HepG2 (cell line): ENCODE measurements around the gene MORN5. TPM values are rescaled to one million over a fixed set of nuclear protein-coding genes. Genes with fewer than 3 reads are reported as not detected.

ENCODE experiments used
- ELF4 ChIP-seq: sonication (generic); formaldehyde crosslinking; IDR thresholded peaks from 2 replicates; pipeline ENCODE4 v1.5.0; 2020; ENCODE audit warnings: missing genetic modification reagents, mild to moderate bottlenecking, moderate library complexity, borderline replicate concordance
- HDAC6 ChIP-seq: fragments of 200-600 bp; sonication (generic); IDR thresholded peaks from 2 replicates; pipeline ENCODE4 v1.7.0; 2017; ENCODE audit warnings: mild to moderate bottlenecking, antibody characterized with exemption, low read length, low read depth
- JARID2 ChIP-seq: sonication (generic); formaldehyde crosslinking; IDR thresholded peaks from 2 replicates; pipeline ENCODE4 v1.8.1; 2023; ENCODE audit warnings: missing genetic modification reagents, inconsistent platforms; ENCODE audit not compliant: insufficient replicate concordance
- KLF15 ChIP-seq: sonication (generic); formaldehyde crosslinking; IDR thresholded peaks from 2 replicates; pipeline ENCODE4 v1.8.1; 2023; ENCODE audit warnings: borderline replicate concordance, mild to moderate bottlenecking, inconsistent platforms, missing genetic modification reagents, mixed read lengths
- PCBP1 ChIP-seq: fragments of 200-400 bp; formaldehyde crosslinking; IDR thresholded peaks from 2 replicates; pipeline ENCODE4 v1.6.1; 2017; ENCODE audit warnings: mild to moderate bottlenecking, low read depth, low read length, borderline replicate concordance
- SPEN ChIP-seq: sonication (generic); formaldehyde crosslinking; IDR thresholded peaks from 2 replicates; pipeline ENCODE4 v1.5.1; 2020; ENCODE audit warnings: low read depth, mild to moderate bottlenecking, missing genetic modification reagents
- ZKSCAN5 ChIP-seq: sonication (generic); formaldehyde crosslinking; IDR thresholded peaks from 2 replicates; pipeline ENCODE4 v1.5.1; 2020; ENCODE audit warnings: mild to moderate bottlenecking, missing genetic modification reagents
- ZNF136 ChIP-seq: sonication (generic); formaldehyde crosslinking; IDR thresholded peaks from 2 replicates; pipeline ENCODE4 v1.8.1; 2022; ENCODE audit warnings: low read depth, mild to moderate bottlenecking, moderate library complexity, missing genetic modification reagents
- ZNF329 ChIP-seq: sonication (generic); formaldehyde crosslinking; IDR thresholded peaks from 2 replicates; pipeline ENCODE4 v1.9.0; 2021; ENCODE audit warnings: low read depth, mild to moderate bottlenecking, missing genetic modification reagents
- ZNF678 ChIP-seq: sonication (generic); formaldehyde crosslinking; IDR thresholded peaks from 2 replicates; pipeline ENCODE4 v1.4.0; 2020; ENCODE audit warnings: mild to moderate bottlenecking, missing genetic modification reagents
- ZNF766 ChIP-seq: sonication (generic); formaldehyde crosslinking; IDR thresholded peaks from 2 replicates; pipeline ENCODE4 v1.5.0; 2020; ENCODE audit warnings: missing genetic modification reagents, borderline replicate concordance
- polyA plus RNA-seq, 8 experiments: library from polyadenylated mRNA; depleted of rRNA in 3 of 8; stranded (reverse) in 7 of 8; unstranded in 1 of 8; fragments of >200 nt; fragmentation: Illumina TruSeq in 4 of 8; extraction: Trizol in 4 of 8; gene quantifications; 2 replicates each; pipeline versions ENCODE4 v1.2.1 to v1.2.3, GENCODE V29; 2011 to 2016; ENCODE audit warnings: low read depth in 4 of 8, missing spikeins in 1 of 8, mixed read lengths in 1 of 8; ENCODE audit not compliant: insufficient read depth in 1 of 8
- total RNA-seq, 5 experiments: library from RNA; depleted of rRNA; stranded (reverse); fragments of >200 nt; fragmentation: Illumina TruSeq; extraction: Trizol; gene quantifications; 2 replicates each; pipeline ENCODE4 v1.2.3, GENCODE V29; 2016; ENCODE audit warnings: low read depth in 1 of 5
- TF ChIP-seq, protein P1 (sequence below): sonication (generic); formaldehyde crosslinking; IDR thresholded peaks from 2 replicates; pipeline ENCODE4 v1.4.0; 2020; ENCODE audit warnings: mild to moderate bottlenecking, missing genetic modification reagents
- TF ChIP-seq, protein P2 (sequence below): sonication (generic); formaldehyde crosslinking; IDR thresholded peaks from 2 replicates; pipeline ENCODE4 v1.5.0; 2020; ENCODE audit warnings: missing genetic modification reagents
- TF ChIP-seq, protein P3 (sequence below): sonication (generic); formaldehyde crosslinking; conservative IDR thresholded peaks from 2 replicates; pipeline ENCODE4 v1.4.0; 2020; ENCODE audit warnings: missing genetic modification reagents
- TF ChIP-seq, protein P4 (sequence below): sonication (generic); formaldehyde crosslinking; conservative IDR thresholded peaks from 2 replicates; pipeline ENCODE4 v1.4.0; 2020; ENCODE audit warnings: missing genetic modification reagents

Gene MORN5
- total and polyA plus RNA-seq, 2 of the 13 experiments (the other 11 are each of a cell fraction or from before 2014, with no cell fraction given) = not detected

DNA sequence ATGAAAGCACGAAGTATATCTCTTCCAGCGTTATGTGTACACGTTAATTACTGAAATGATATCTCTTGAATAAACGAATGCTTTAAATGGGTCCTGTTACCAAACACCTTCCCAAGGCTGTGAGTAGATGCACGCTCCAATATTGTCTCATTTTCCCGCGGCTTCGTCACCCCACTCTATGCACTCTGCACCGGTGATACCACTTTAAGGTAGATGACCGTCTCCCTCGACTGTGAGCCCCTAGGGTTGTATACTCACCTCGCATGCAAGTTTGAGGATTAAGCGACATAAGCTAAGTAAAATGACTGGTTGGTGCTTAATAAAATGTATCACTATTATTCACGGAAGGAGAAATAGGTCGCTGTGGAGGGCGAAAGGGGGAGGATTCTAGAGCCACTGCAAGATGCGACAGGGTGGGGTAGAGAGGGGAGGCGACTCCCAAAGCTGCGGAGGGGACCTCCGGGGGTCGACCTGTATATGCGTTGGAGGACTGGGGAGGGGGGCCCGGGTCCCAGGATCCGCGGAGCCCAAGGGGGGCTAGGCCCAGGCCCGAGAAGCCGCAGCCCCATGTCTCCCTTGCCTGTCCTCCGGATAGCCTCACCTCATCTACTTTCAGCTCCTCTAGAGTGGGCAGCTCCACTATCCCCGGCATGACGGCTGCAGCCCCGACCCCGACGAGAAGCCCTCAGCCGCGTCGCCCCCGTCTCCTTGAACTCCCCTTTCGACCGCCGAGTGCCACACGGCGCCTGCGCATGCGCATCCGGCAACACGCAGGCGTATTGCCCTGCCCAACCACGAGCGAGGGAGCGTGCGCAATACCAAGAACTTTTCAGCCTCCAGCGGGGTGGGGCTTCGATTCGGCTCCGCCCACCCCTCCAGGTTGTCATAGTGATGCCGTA is at the start of gene MORN5, which contains the start of gene NDUFA8 (continued):
- TF ChIP-seq, protein P1, sequence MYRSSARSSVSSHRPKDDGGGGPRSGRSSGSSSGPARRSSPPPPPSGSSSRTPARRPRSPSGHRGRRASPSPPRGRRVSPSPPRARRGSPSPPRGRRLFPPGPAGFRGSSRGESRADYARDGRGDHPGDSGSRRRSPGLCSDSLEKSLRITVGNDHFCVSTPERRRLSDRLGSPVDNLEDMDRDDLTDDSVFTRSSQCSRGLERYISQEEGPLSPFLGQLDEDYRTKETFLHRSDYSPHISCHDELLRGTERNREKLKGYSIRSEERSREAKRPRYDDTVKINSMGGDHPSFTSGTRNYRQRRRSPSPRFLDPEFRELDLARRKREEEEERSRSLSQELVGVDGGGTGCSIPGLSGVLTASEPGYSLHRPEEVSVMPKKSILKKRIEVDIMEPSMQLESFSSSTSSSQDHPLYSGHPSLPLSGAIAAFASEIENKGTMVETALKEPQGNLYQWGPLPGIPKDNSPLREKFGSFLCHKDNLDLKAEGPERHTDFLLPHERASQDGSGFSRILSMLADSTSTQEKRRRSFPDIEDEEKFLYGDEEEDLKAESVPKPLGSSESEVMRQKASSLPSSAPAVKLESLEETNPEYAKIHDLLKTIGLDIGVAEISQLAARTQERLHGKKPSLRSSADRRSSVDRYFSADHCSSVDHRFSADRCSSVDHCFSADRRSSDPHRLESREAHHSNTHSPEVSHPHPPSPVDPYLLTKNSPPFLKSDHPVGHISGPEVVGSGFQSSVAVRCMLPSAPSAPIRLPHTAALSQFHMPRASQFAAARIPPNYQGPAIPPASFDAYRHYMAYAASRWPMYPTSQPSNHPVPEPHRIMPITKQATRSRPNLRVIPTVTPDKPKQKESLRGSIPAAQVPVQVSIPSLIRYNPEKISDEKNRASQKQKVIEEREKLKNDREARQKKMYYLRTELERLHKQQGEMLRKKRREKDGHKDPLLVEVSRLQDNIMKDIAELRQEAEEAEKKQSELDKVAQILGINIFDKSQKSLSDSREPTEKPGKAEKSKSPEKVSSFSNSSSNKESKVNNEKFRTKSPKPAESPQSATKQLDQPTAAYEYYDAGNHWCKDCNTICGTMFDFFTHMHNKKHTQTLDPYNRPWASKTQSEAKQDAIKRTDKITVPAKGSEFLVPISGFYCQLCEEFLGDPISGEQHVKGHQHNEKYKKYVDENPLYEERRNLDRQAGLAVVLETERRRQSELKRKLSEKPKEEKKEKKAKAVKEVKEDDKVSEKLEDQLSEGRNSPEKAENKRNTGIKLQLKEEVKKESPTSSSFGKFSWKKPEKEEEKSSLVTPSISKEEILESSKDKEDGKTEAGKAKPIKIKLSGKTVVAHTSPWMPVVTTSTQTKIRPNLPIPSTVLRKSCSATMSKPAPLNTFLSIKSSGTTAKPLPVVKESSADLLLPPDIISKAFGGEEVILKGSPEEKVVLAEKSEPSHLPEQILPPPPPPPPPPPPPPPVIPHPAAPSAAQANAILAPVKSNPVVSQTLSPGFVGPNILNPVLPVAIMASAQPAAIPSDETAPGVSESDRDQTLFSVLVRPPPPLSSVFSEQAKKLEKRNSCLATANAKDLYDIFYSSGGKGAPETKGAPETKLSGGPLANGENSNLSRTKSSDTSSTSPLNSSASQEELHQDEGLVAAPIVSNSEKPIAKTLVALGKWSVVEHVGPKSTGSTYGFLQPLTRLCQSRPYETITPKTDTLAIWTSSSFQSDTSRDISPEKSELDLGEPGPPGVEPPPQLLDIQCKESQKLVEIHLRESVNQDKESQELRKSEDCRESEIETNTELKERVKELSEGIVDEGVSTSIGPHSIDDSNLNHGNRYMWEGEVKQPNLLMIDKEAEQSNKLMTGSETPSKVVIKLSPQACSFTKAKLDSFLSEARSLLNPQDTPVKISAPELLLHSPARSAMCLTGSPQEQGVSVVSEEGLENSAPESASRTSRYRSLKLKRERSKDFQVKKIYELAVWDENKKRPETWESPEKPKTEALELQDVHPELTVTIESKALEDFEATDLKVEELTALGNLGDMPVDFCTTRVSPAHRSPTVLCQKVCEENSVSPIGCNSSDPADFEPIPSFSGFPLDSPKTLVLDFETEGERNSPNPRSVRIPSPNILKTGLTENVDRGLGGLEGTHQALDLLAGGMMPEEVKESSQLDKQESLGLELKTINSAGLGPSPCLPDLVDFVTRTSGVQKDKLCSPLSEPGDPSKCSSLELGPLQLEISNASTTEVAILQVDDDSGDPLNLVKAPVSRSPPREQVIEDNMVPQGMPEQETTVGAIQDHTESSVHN (CRISPR knock-in tag) = no peak
- TF ChIP-seq HDAC6 (no peak), JARID2 (CRISPR knock-in tag) (no peak), ZKSCAN5 (CRISPR knock-in tag) (no peak), SPEN (peak; percentile 29; the same call in 1 of the 2 replicates), ZNF136 (no peak), ZNF678 (0 out of 2 replicates have a peak, but pooled peaks have one; percentile 67), PCBP1 (no peak), ZNF766 (CRISPR knock-in tag) (0 out of 2 replicates have a peak, but pooled peaks have one; percentile 49), ZNF329 (CRISPR knock-in tag) (0 out of 2 replicates have a peak, but pooled peaks have one; percentile 51), KLF15 (CRISPR knock-in tag) (no peak), ELF4 (no peak)
- TF ChIP-seq, protein P2, sequence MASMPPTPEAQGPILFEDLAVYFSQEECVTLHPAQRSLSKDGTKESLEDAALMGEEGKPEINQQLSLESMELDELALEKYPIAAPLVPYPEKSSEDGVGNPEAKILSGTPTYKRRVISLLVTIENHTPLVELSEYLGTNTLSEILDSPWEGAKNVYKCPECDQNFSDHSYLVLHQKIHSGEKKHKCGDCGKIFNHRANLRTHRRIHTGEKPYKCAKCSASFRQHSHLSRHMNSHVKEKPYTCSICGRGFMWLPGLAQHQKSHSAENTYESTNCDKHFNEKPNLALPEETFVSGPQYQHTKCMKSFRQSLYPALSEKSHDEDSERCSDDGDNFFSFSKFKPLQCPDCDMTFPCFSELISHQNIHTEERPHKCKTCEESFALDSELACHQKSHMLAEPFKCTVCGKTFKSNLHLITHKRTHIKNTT (CRISPR knock-in tag) = no peak
- TF ChIP-seq, protein P3, sequence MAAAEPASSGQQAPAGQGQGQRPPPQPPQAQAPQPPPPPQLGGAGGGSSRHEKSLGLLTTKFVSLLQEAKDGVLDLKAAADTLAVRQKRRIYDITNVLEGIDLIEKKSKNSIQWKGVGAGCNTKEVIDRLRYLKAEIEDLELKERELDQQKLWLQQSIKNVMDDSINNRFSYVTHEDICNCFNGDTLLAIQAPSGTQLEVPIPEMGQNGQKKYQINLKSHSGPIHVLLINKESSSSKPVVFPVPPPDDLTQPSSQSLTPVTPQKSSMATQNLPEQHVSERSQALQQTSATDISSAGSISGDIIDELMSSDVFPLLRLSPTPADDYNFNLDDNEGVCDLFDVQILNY (CRISPR knock-in tag) = no peak
- TF ChIP-seq, protein P4, sequence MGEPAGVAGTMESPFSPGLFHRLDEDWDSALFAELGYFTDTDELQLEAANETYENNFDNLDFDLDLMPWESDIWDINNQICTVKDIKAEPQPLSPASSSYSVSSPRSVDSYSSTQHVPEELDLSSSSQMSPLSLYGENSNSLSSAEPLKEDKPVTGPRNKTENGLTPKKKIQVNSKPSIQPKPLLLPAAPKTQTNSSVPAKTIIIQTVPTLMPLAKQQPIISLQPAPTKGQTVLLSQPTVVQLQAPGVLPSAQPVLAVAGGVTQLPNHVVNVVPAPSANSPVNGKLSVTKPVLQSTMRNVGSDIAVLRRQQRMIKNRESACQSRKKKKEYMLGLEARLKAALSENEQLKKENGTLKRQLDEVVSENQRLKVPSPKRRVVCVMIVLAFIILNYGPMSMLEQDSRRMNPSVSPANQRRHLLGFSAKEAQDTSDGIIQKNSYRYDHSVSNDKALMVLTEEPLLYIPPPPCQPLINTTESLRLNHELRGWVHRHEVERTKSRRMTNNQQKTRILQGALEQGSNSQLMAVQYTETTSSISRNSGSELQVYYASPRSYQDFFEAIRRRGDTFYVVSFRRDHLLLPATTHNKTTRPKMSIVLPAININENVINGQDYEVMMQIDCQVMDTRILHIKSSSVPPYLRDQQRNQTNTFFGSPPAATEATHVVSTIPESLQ (CRISPR knock-in tag) = no peak
